Suprapubic skin (tissue), 4 donors: Measurements from ENCODE around the gene GRK5. TPM values are rescaled to one million over a fixed set of nuclear protein-coding genes. Genes with fewer than 3 reads are reported as not detected.

Source experiments
- DNase-seq, 2 donors: peaks; one replicate each; pipeline ENCODE4 v3.0.0-alpha.2; 2019; ENCODE audit warnings: low spot score in 2 of 2
- H3K27ac ChIP-seq: fragments of 200-600 bp; sonication (generic); one replicate; pipeline ENCODE4 v1.5.1; 2019
- H3K27me3 ChIP-seq: fragments of 200-600 bp; sonication (generic); one replicate; pipeline ENCODE4 v1.5.1; 2019
- H3K36me3 ChIP-seq: fragments of 200-600 bp; sonication (generic); one replicate; pipeline ENCODE4 v1.5.1; 2019
- H3K4me1 ChIP-seq: fragments of 200-600 bp; sonication (generic); one replicate; pipeline ENCODE4 v1.5.1; 2019
- H3K4me3 ChIP-seq: fragments of 200-600 bp; sonication (generic); one replicate; pipeline ENCODE4 v1.5.1; 2019; ENCODE audit warnings: mild to moderate bottlenecking
- H3K9me3 ChIP-seq: fragments of 200-600 bp; sonication (generic); one replicate; pipeline ENCODE4 v1.5.1; 2019
- EP300 ChIP-seq: sonication (generic); formaldehyde crosslinking; IDR thresholded peaks from one replicate; pipeline ENCODE4 v1.6.1; 2017; ENCODE audit warnings: antibody characterized with exemption
- POLR2A ChIP-seq, 2 donors: fragments of 450-650 bp; IDR thresholded peaks; one replicate each; pipeline ENCODE4 v1.6.1; 2017; ENCODE audit warnings: antibody characterized with exemption in 2 of 2, mild to moderate bottlenecking in 2 of 2, moderate library complexity in 2 of 2
- POLR2AphosphoS5 ChIP-seq, 3 donors: sonication (generic); formaldehyde crosslinking; IDR thresholded peaks; one replicate each; pipeline ENCODE4 v1.6.1; 2017; ENCODE audit warnings: antibody characterized with exemption in 3 of 3
- WGBS: methylation state at CpG from one replicate; pipeline ENCODE4 v1.1.5; 2018; 5-methylcytosine and 5-hydroxymethylcytosine counted together
- total RNA-seq, 4 donors: library from RNA; depleted of rRNA; stranded (reverse); fragments of >200 nt; gene quantifications; one replicate each; pipeline ENCODE4 v1.1.0, GENCODE V29; 2016
- TF ChIP-seq, protein P1 (sequence below), 2 donors: fragments of 200-600 bp in 1 of 2; fragments of 450-650 bp in 1 of 2; sonication (generic) in 1 of 2; IDR thresholded peaks; one replicate each; pipeline ENCODE4 v1.5.1; 2016 to 2019; ENCODE audit warnings: antibody characterized with exemption in 2 of 2, mild to moderate bottlenecking in 1 of 2, moderate library complexity in 1 of 2

The GRK5 gene
- total RNA-seq, 4 donors from 2014 or later = 4.8 to 9.0 (median 6.7) TPM

DNA sequence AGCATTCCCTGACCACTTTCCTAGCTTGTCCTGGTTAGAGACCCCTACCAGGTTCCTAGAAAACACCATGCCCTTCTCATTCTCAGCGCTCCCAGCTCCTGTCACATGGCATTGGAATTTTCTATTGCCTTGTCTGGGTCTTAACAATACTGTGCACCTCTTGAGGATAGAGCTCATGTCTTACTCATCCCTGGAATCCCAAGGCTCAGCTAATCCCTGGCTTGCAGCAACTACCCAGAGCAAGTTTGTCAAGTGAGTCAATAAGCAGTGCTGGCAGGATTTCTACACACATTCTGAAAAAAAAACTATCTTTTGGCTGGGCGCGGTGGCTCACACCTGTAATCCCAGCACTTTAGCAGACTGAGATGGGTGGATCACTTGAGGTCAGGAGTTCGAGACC lies 17.0 kb upstream of the GRK5 start:
- TF ChIP-seq POLR2A (IDR thresholded peaks at IDR 0.05) = no peak
- TF ChIP-seq, protein P1, sequence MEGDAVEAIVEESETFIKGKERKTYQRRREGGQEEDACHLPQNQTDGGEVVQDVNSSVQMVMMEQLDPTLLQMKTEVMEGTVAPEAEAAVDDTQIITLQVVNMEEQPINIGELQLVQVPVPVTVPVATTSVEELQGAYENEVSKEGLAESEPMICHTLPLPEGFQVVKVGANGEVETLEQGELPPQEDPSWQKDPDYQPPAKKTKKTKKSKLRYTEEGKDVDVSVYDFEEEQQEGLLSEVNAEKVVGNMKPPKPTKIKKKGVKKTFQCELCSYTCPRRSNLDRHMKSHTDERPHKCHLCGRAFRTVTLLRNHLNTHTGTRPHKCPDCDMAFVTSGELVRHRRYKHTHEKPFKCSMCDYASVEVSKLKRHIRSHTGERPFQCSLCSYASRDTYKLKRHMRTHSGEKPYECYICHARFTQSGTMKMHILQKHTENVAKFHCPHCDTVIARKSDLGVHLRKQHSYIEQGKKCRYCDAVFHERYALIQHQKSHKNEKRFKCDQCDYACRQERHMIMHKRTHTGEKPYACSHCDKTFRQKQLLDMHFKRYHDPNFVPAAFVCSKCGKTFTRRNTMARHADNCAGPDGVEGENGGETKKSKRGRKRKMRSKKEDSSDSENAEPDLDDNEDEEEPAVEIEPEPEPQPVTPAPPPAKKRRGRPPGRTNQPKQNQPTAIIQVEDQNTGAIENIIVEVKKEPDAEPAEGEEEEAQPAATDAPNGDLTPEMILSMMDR (IDR thresholded peaks at IDR 0.05) = no peak
- no peak for TF ChIP-seq EP300
- no peak for TF ChIP-seq POLR2AphosphoS5 (IDR thresholded peaks at IDR 0.05)
- H3K36me3 ChIP-seq = no peaks in the 10 kb centered on the region
- no peak overlapping the region for H3K27ac ChIP-seq
- no peak overlapping the region for H3K4me3 ChIP-seq
- H3K27me3 ChIP-seq = no peaks in the 10 kb centered on the region
- peaks cover 3% of the 10 kb centered on the region for H3K4me1 ChIP-seq
- WGBS = 58% methylated on average over 4 of the region's 4 CpGs
- DNase-seq = no peak
- no peaks in the 10 kb centered on the region for H3K9me3 ChIP-seq

DNA sequence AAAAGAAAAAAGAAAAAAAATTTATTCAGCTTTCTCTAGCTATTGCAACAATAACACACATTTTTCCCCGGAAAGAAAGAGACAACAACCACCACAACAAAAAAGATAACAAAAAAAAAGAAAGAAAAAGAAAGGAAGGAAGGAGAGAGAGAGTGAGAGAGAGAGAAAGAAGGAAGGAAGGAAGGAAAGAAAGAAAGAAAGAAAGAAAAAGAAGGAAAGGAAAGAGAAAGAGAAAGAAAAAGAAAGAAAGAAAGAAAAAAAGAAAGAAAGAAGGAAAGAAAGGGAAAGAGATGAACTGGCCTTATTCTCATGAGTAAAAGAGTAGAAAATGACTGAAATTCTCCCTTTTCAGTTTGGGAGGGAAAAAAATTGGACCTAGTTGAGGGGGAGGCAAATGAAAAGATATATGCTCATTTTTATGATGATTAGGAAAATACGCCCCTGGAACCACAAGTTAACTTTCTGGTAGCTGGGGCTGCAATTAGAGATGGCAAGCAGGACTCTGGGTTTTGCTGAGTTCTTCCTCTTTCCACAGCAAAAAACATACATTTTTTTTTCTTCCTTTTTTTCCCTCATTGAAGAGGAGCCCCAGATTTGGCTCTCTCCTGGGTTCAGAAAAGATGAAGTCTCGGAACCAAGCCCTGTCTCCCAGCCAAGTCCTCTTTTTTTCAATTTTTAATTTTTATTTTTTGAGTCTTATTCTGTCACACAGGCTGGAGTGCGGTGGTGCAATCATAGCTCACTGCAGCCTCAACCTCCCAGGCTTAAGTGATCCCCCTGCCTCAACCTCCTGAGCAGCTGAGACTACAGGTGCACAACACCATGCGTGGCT lies 16.2 kb upstream of the GRK5 start:
- WGBS = 63% methylated on average over 5 of the region's 5 CpGs
- no peak overlapping the region for H3K4me3 ChIP-seq
- H3K4me1 ChIP-seq = peaks cover 3% of the 10 kb centered on the region
- DNase-seq = no peak
- H3K27me3 ChIP-seq = no peaks in the 10 kb centered on the region
- no peaks in the 10 kb centered on the region for H3K9me3 ChIP-seq
- H3K36me3 ChIP-seq = no peaks in the 10 kb centered on the region
- no peak for TF ChIP-seq EP300
- no peak for TF ChIP-seq POLR2AphosphoS5 (IDR thresholded peaks at IDR 0.05)
- TF ChIP-seq, protein P1 (IDR thresholded peaks at IDR 0.05) = no peak
- no peak for TF ChIP-seq POLR2A (IDR thresholded peaks at IDR 0.05)
- no peak overlapping the region for H3K27ac ChIP-seq

DNA sequence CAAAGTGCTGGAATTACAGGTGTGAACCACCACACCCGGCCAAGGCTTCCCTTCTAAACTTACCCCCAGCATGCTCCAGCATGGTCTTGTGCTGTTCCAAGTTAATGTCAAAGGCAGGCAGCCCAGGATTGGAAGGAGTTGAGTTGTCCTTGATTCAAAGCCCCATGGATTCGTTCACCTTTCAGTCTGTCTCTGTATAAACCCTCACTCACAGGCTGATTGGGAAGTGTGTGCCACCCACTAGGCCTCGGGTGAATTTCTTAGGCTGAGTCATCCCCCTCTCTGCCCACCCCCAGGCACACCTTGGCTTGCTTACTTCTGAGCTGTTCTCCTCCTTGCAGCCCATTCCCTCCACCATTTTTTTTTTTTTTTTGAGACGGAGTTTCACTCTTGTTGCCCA lies 15.5 kb upstream of the GRK5 start:
- Histone ChIP-seq H3K27ac (no peak overlapping the region), H3K4me1 (peaks cover 3% of the 10 kb centered on the region), H3K36me3 (no peaks in the 10 kb centered on the region), H3K4me3 (no peak overlapping the region), H3K9me3 (no peaks in the 10 kb centered on the region), H3K27me3 (no peaks in the 10 kb centered on the region)
- no peak for DNase-seq
- TF ChIP-seq, protein P1 (IDR thresholded peaks at IDR 0.05) = no peak
- TF ChIP-seq POLR2A (IDR thresholded peaks at IDR 0.05) (no peak), EP300 (no peak), POLR2AphosphoS5 (IDR thresholded peaks at IDR 0.05) (no peak)
- WGBS = 66% methylated on average over 4 of the region's 4 CpGs

DNA sequence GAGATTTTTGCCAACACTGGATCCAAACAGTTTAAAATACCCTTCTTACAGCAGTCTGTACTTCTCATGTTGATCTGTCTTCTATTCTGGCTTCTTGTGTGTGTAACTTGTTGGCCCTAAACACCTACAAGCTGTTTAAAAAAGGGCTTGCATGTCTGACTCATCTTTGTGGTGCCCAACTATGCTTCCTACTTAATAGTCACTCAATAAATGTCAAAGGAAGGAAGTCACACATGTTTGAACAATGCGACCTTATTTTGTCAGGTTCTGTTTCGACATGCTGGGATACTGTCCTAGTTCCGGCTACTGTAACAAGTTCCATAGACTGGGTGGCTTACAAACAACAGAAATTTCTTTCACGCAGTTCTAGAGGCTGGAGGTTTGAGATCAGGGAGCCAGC lies 9.4 kb upstream of the GRK5 start:
- no peak for DNase-seq
- Histone ChIP-seq H3K9me3 (no peaks in the 10 kb centered on the region), H3K27ac (no peak overlapping the region), H3K4me3 (no peak overlapping the region), H3K36me3 (no peaks in the 10 kb centered on the region), H3K27me3 (no peaks in the 10 kb centered on the region), H3K4me1 (peaks cover 5% of the 10 kb centered on the region)
- 53% methylated on average over 4 of the region's 4 CpGs for WGBS
- TF ChIP-seq, protein P1 (IDR thresholded peaks at IDR 0.05) = no peak
- TF ChIP-seq POLR2A (IDR thresholded peaks at IDR 0.05) (no peak), EP300 (no peak), POLR2AphosphoS5 (IDR thresholded peaks at IDR 0.05) (no peak)

DNA sequence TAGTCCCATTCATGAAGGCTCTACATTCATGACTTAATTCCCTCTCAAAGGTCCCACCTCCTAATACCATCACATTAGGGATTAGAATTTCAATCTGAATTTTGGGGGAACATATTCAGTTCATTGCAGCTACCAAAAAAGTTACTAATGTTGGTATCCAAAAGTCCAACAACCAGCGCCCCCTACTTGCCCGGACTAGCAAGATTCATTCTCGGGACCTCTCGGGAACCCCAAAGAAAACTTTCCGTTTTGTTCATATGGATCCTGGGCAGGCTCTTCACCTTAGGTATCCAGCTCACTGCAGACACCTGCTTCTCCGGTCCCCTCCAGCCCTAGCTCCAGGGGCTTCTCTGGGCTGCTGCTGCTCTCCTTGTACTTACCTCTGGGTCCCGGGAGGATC lies 8.9 kb upstream of the GRK5 start:
- WGBS = 49% methylated on average over 7 of the region's 7 CpGs
- Histone ChIP-seq H3K4me3 (no peak overlapping the region), H3K9me3 (no peaks in the 10 kb centered on the region), H3K36me3 (no peaks in the 10 kb centered on the region), H3K27ac (no peak overlapping the region), H3K4me1 (peaks cover 5% of the 10 kb centered on the region), H3K27me3 (no peaks in the 10 kb centered on the region)
- TF ChIP-seq POLR2AphosphoS5 (IDR thresholded peaks at IDR 0.05) (no peak), EP300 (no peak), POLR2A (IDR thresholded peaks at IDR 0.05) (no peak)
- TF ChIP-seq, protein P1 (IDR thresholded peaks at IDR 0.05) = no peak
- DNase-seq = no peak
